DOHH2 (cell line): Measurements from ENCODE around the gene MTCH1.

Experiments used
- EZH2phosphoT487 ChIP-seq: fragments of 200-600 bp; sonication (generic); IDR thresholded peaks from 2 replicates; pipeline ENCODE4 v1.6.1; 2017; ENCODE audit warnings: borderline replicate concordance, mild to moderate bottlenecking, antibody characterized with exemption, low read length, moderate library complexity, mixed read lengths
- TF ChIP-seq, protein P1 (sequence below): fragments of 200-600 bp; sonication (generic); IDR thresholded peaks from one replicate; pipeline ENCODE4 v1.5.1; 2014; ENCODE audit warnings: antibody characterized with exemption, mild to moderate bottlenecking, low read depth, low read length; ENCODE audit not compliant: poor library complexity, severe bottlenecking

- TF ChIP-seq, protein P1, sequence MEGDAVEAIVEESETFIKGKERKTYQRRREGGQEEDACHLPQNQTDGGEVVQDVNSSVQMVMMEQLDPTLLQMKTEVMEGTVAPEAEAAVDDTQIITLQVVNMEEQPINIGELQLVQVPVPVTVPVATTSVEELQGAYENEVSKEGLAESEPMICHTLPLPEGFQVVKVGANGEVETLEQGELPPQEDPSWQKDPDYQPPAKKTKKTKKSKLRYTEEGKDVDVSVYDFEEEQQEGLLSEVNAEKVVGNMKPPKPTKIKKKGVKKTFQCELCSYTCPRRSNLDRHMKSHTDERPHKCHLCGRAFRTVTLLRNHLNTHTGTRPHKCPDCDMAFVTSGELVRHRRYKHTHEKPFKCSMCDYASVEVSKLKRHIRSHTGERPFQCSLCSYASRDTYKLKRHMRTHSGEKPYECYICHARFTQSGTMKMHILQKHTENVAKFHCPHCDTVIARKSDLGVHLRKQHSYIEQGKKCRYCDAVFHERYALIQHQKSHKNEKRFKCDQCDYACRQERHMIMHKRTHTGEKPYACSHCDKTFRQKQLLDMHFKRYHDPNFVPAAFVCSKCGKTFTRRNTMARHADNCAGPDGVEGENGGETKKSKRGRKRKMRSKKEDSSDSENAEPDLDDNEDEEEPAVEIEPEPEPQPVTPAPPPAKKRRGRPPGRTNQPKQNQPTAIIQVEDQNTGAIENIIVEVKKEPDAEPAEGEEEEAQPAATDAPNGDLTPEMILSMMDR = no peak
- no peak for TF ChIP-seq EZH2phosphoT487
Measured at GRCh38 chr6:36929152-36929551, 56.8 kb downstream of the MTCH1 start.
